Measurements from ENCODE around the gene MAST4. TPM values are rescaled to one million over a fixed set of nuclear protein-coding genes. Genes with fewer than 3 reads are reported as not detected.

MAST4 gene
- total and polyA plus RNA-seq, 2 of the 13 experiments (the other 11 are each of a cell fraction or from before 2014, with no cell fraction given), result 3.4 to 3.7 TPM

- TF ChIP-seq FUBP1 (CRISPR knock-in tag; IDR thresholded peaks at IDR 0.05; ENCODE audit: borderline replicate concordance) (no peak), TBX2 (CRISPR knock-in tag; IDR thresholded peaks at IDR 0.05; ENCODE audit: borderline replicate concordance) (peak; percentile 54), ZNF136 (CRISPR knock-in tag; IDR thresholded peaks at IDR 0.05; ENCODE audit: low read depth) (0 out of 2 replicates have a peak, but pooled peaks have one; percentile 36), NCOA2 (CRISPR knock-in tag; IDR thresholded peaks at IDR 0.05) (peak; percentile 66; the same call in 1 of the 2 replicates), ATF1 (CRISPR knock-in tag; IDR thresholded peaks at IDR 0.05) (no peak), ZBTB20 (CRISPR knock-in tag; IDR thresholded peaks at IDR 0.05; ENCODE audit: borderline replicate concordance, low read depth) (peak; percentile 82; the same call in 1 of the 2 replicates), HDAC2 (CRISPR knock-in tag; IDR thresholded peaks at IDR 0.05) (peak; percentile 68), ZFP36 (IDR thresholded peaks at IDR 0.05; ENCODE audit: borderline replicate concordance, low read depth, low read length, partially characterized antibody) (no peak), ETV6 (CRISPR knock-in tag; conservative IDR thresholded peaks at IDR 0.05) (no peak), PPARG (CRISPR knock-in tag; conservative IDR thresholded peaks at IDR 0.05) (peak; percentile 59), IRF2 (CRISPR knock-in tag; IDR thresholded peaks at IDR 0.05) (peak; percentile 31; the same call in 1 of the 2 replicates), ZNF589 (CRISPR knock-in tag; conservative IDR thresholded peaks at IDR 0.05) (no peak), MED8 (CRISPR knock-in tag; IDR thresholded peaks at IDR 0.05; ENCODE audit: insufficient replicate concordance) (no peak), MXD4 (CRISPR knock-in tag; IDR thresholded peaks at IDR 0.05) (no peak), HOXA7 (CRISPR knock-in tag; IDR thresholded peaks at IDR 0.05) (no peak), HNF4A (CRISPR knock-in tag; IDR thresholded peaks at IDR 0.05) (peak; percentile 96), ZNF468 (CRISPR knock-in tag; IDR thresholded peaks at IDR 0.05) (no peak), ARID3A (IDR thresholded peaks at IDR 0.05; ENCODE audit: low read depth, low read length) (peak; percentile 100), PHF21A (CRISPR knock-in tag; IDR thresholded peaks at IDR 0.05) (peak; percentile 75; the same call in 1 of the 2 replicates), KDM5A (IDR thresholded peaks at IDR 0.05; ENCODE audit: borderline replicate concordance, low read length) (no peak), GTF2F1 (IDR thresholded peaks at IDR 0.05; ENCODE audit: low read length) (no peak)
- TF ChIP-seq, protein P1, sequence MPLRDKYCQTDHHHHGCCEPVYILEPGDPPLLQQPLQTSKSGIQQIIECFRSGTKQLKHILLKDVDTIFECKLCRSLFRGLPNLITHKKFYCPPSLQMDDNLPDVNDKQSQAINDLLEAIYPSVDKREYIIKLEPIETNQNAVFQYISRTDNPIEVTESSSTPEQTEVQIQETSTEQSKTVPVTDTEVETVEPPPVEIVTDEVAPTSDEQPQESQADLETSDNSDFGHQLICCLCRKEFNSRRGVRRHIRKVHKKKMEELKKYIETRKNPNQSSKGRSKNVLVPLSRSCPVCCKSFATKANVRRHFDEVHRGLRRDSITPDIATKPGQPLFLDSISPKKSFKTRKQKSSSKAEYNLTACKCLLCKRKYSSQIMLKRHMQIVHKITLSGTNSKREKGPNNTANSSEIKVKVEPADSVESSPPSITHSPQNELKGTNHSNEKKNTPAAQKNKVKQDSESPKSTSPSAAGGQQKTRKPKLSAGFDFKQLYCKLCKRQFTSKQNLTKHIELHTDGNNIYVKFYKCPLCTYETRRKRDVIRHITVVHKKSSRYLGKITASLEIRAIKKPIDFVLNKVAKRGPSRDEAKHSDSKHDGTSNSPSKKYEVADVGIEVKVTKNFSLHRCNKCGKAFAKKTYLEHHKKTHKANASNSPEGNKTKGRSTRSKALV (CRISPR knock-in tag; IDR thresholded peaks at IDR 0.05), result no peak
- TF ChIP-seq, protein P2, sequence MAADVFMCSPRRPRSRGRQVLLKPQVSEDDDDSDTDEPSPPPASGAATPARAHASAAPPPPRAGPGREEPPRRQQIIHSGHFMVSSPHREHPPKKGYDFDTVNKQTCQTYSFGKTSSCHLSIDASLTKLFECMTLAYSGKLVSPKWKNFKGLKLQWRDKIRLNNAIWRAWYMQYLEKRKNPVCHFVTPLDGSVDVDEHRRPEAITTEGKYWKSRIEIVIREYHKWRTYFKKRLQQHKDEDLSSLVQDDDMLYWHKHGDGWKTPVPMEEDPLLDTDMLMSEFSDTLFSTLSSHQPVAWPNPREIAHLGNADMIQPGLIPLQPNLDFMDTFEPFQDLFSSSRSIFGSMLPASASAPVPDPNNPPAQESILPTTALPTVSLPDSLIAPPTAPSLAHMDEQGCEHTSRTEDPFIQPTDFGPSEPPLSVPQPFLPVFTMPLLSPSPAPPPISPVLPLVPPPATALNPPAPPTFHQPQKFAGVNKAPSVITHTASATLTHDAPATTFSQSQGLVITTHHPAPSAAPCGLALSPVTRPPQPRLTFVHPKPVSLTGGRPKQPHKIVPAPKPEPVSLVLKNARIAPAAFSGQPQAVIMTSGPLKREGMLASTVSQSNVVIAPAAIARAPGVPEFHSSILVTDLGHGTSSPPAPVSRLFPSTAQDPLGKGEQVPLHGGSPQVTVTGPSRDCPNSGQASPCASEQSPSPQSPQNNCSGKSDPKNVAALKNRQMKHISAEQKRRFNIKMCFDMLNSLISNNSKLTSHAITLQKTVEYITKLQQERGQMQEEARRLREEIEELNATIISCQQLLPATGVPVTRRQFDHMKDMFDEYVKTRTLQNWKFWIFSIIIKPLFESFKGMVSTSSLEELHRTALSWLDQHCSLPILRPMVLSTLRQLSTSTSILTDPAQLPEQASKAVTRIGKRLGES (CRISPR knock-in tag; IDR thresholded peaks at IDR 0.05; ENCODE audit: borderline replicate concordance), result no peak
These were observed 548.0 kb downstream of the MAST4 start (continued) for GRCh38 chr5:67144183-67144639.

Data from HepG2 (cell line).